MG63 (cell line): Measurements from ENCODE around the gene SMYD3. TPM values are rescaled to one million over a fixed set of nuclear protein-coding genes. Genes with fewer than 3 reads are reported as not detected.

Experiments used
- DNase-seq: peaks from one replicate; pipeline ENCODE4 v3.0.0-alpha.2; 2020
- H3K27me3 ChIP-seq: fragments of 250-450 bp; sonication (Bioruptor Pico); 2 replicates; pipeline ENCODE4 v1.5.1; 2020; ENCODE audit warnings: mild to moderate bottlenecking, moderate library complexity
- H3K36me3 ChIP-seq: fragments of 250-450 bp; sonication (Bioruptor Pico); 2 replicates; pipeline ENCODE4 v1.5.1; 2020; ENCODE audit warnings: mild to moderate bottlenecking, moderate library complexity
- H3K4me3 ChIP-seq: fragments of 250-450 bp; sonication (Bioruptor Pico); 2 replicates; pipeline ENCODE4 v1.5.1; 2020; ENCODE audit warnings: mild to moderate bottlenecking, moderate library complexity
- H3K9me3 ChIP-seq: fragments of 250-450 bp; sonication (Bioruptor Pico); 2 replicates; pipeline ENCODE4 v1.5.1; 2020; ENCODE audit warnings: mild to moderate bottlenecking, moderate library complexity
- total RNA-seq: library from RNA; depleted of rRNA; stranded (reverse); fragments of >200 nt; shearing (Covaris generic); gene quantifications from 2 replicates; pipeline ENCODE4 v1.2.3, GENCODE V29; 2014; ENCODE audit warnings: low replicate concordance

SMYD3 gene
- total RNA-seq, 1 experiment from 2014 or later = 46.6 TPM

GRCh38 chr1:246526380-246526779, 19.3 kb upstream of the SMYD3 start:
- H3K27me3 ChIP-seq = no peaks in the 10 kb centered on the region
- DNase-seq = no peak
- no peak overlapping the region for H3K4me3 ChIP-seq
- peaks cover 7% of the 10 kb centered on the region for H3K9me3 ChIP-seq
- no peaks in the 10 kb centered on the region for H3K36me3 ChIP-seq

- H3K36me3 ChIP-seq = no peaks in the 10 kb centered on the region
- DNase-seq = no peak
- no peak overlapping the region for H3K4me3 ChIP-seq
- H3K9me3 ChIP-seq = peaks cover 19% of the 10 kb centered on the region
- no peaks in the 10 kb centered on the region for H3K27me3 ChIP-seq
Measured at GRCh38 chr1:246519514-246519913, 12.4 kb upstream of the SMYD3 start.

- no peak overlapping the region for H3K4me3 ChIP-seq
- H3K9me3 ChIP-seq = peaks cover 23% of the 10 kb centered on the region
- H3K36me3 ChIP-seq = no peaks in the 10 kb centered on the region
- no peaks in the 10 kb centered on the region for H3K27me3 ChIP-seq
- no peak for DNase-seq
Measured at GRCh38 chr1:246518456-246519205, 11.6 kb upstream of the SMYD3 start.

GRCh38 chr1:246517391-246517790, 10.3 kb upstream of the SMYD3 start:
- peaks cover 23% of the 10 kb centered on the region for H3K9me3 ChIP-seq
- H3K27me3 ChIP-seq = no peaks in the 10 kb centered on the region
- no peak for DNase-seq
- no peaks in the 10 kb centered on the region for H3K36me3 ChIP-seq
- no peak overlapping the region for H3K4me3 ChIP-seq

GRCh38 chr1:246516126-246516525, 9.0 kb upstream of the SMYD3 start:
- Histone ChIP-seq H3K9me3 (peaks cover 23% of the 10 kb centered on the region), H3K4me3 (no peak overlapping the region), H3K27me3 (no peaks in the 10 kb centered on the region), H3K36me3 (no peaks in the 10 kb centered on the region)
- no peak for DNase-seq

GRCh38 chr1:246515390-246516005, 8.4 kb upstream of the SMYD3 start:
- Histone ChIP-seq H3K36me3 (no peaks in the 10 kb centered on the region), H3K27me3 (no peaks in the 10 kb centered on the region), H3K9me3 (peaks cover 23% of the 10 kb centered on the region), H3K4me3 (no peak overlapping the region)
- no peak for DNase-seq

GRCh38 chr1:246513619-246514343, 6.7 kb upstream of the SMYD3 start:
- Histone ChIP-seq H3K36me3 (no peaks in the 10 kb centered on the region), H3K4me3 (peak overlapping the region; percentile 18; the same call in 1 of the 2 replicates), H3K9me3 (peaks cover 23% of the 10 kb centered on the region), H3K27me3 (no peaks in the 10 kb centered on the region)
- no peak for DNase-seq

- peaks cover 23% of the 10 kb centered on the region for H3K9me3 ChIP-seq
- DNase-seq = no peak
- no peaks in the 10 kb centered on the region for H3K36me3 ChIP-seq
- no peaks in the 10 kb centered on the region for H3K27me3 ChIP-seq
- no peak overlapping the region for H3K4me3 ChIP-seq
Measured at GRCh38 chr1:246513041-246513440, 6.0 kb upstream of the SMYD3 start.

- Histone ChIP-seq H3K9me3 (peaks cover 23% of the 10 kb centered on the region), H3K36me3 (no peaks in the 10 kb centered on the region), H3K27me3 (no peaks in the 10 kb centered on the region), H3K4me3 (no peak overlapping the region)
- no peak for DNase-seq
Measured at GRCh38 chr1:246512635-246513034, 5.6 kb upstream of the SMYD3 start.

GRCh38 chr1:246512230-246512629, 5.2 kb upstream of the SMYD3 start:
- no peak overlapping the region for H3K4me3 ChIP-seq
- no peaks in the 10 kb centered on the region for H3K27me3 ChIP-seq
- no peak for DNase-seq
- peaks cover 23% of the 10 kb centered on the region for H3K9me3 ChIP-seq
- H3K36me3 ChIP-seq = no peaks in the 10 kb centered on the region

- no peaks in the 10 kb centered on the region for H3K36me3 ChIP-seq
- peaks cover 21% of the 10 kb centered on the region for H3K9me3 ChIP-seq
- no peaks in the 10 kb centered on the region for H3K27me3 ChIP-seq
- DNase-seq = no peak
- H3K4me3 ChIP-seq = no peak overlapping the region
Measured at GRCh38 chr1:246511203-246511602, 4.1 kb upstream of the SMYD3 start.

- H3K27me3 ChIP-seq = no peaks in the 10 kb centered on the region
- no peak overlapping the region for H3K4me3 ChIP-seq
- no peak for DNase-seq
- no peaks in the 10 kb centered on the region for H3K36me3 ChIP-seq
- peaks cover 13% of the 10 kb centered on the region for H3K9me3 ChIP-seq
Measured at GRCh38 chr1:246510147-246511030, 3.3 kb upstream of the SMYD3 start.

GRCh38 chr1:246508897-246509688, 2.0 kb upstream of the SMYD3 start:
- DNase-seq = no peak
- Histone ChIP-seq H3K27me3 (no peaks in the 10 kb centered on the region), H3K4me3 (no peak overlapping the region), H3K9me3 (no peaks in the 10 kb centered on the region), H3K36me3 (no peaks in the 10 kb centered on the region)

- no peaks in the 10 kb centered on the region for H3K27me3 ChIP-seq
- peak overlapping the region; percentile 82 for H3K4me3 ChIP-seq
- peaks cover 2% of the 10 kb centered on the region; the same call in 1 of the 2 replicates for H3K9me3 ChIP-seq
- DNase-seq = no peak
- no peaks in the 10 kb centered on the region for H3K36me3 ChIP-seq
Measured at GRCh38 chr1:246506367-246506673, 759 bp downstream of the SMYD3 start.

GRCh38 chr1:246503341-246503740, 3.7 kb downstream of the SMYD3 start:
- Histone ChIP-seq H3K4me3 (no peak overlapping the region), H3K36me3 (no peaks in the 10 kb centered on the region), H3K27me3 (no peaks in the 10 kb centered on the region), H3K9me3 (peaks cover 2% of the 10 kb centered on the region; the same call in 1 of the 2 replicates)
- DNase-seq = no peak

GRCh38 chr1:246497331-246497915, 9.7 kb downstream of the SMYD3 start:
- DNase-seq = no peak
- Histone ChIP-seq H3K27me3 (no peaks in the 10 kb centered on the region), H3K4me3 (no peak overlapping the region), H3K9me3 (peaks cover 2% of the 10 kb centered on the region; the same call in 1 of the 2 replicates), H3K36me3 (no peaks in the 10 kb centered on the region)
